ENCODE measurements around the gene NEUROD2.

DNA sequence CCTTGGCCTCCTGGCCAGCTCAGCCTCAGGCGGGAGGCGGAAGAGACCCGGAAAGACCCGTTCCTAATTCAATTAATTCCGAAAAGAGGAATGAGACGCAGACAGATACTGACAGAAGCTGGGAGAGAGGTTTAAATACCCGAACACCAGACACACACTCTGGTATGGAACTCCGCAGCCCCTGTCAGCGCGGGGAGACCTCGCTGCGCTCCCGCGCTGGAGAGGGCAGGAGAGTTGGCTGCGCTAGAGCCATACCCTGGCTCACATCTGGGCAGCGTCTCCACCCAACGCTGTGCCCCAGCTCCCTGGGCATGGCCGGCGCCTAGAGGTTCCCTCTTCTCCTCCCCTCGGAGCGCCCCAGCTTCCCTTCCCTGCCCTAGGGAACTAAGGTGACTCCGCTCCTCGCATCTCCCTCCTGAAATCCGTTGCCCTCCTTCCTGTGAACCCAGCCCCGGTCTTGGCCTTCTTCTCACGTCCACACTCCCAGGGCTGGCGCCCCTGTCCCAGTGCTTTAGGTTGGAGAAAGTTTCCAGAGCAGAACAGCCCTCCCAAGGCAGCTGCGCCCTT lies 8.0 kb downstream of the NEUROD2 start:
- TF ChIP-seq CTCF (IDR thresholded peaks at IDR 0.05; ENCODE audit: poor library complexity, severe bottlenecking) (no peak), REST (IDR thresholded peaks at IDR 0.05; ENCODE audit: borderline replicate concordance) (no peak), MXI1 (conservative IDR thresholded peaks at IDR 0.05; ENCODE audit: poor library complexity, severe bottlenecking) (no peak), EP300 (conservative IDR thresholded peaks at IDR 0.05; ENCODE audit: poor library complexity, severe bottlenecking) (no peak)

Data from neural cell (in vitro differentiated cells).